ENCODE data around the gene FPR1.

FPR1 gene

GRCh38 chr19:51706296-51706695 lies 45.4 kb downstream of the FPR1 start:
- no peak for DNase-seq (ENCODE audit: low read depth in 2 of 2)

GRCh38 chr19:51704626-51705025 lies 47.1 kb downstream of the FPR1 start:
- DNase-seq (ENCODE audit: low read depth in 2 of 2) = no peak

DNA sequence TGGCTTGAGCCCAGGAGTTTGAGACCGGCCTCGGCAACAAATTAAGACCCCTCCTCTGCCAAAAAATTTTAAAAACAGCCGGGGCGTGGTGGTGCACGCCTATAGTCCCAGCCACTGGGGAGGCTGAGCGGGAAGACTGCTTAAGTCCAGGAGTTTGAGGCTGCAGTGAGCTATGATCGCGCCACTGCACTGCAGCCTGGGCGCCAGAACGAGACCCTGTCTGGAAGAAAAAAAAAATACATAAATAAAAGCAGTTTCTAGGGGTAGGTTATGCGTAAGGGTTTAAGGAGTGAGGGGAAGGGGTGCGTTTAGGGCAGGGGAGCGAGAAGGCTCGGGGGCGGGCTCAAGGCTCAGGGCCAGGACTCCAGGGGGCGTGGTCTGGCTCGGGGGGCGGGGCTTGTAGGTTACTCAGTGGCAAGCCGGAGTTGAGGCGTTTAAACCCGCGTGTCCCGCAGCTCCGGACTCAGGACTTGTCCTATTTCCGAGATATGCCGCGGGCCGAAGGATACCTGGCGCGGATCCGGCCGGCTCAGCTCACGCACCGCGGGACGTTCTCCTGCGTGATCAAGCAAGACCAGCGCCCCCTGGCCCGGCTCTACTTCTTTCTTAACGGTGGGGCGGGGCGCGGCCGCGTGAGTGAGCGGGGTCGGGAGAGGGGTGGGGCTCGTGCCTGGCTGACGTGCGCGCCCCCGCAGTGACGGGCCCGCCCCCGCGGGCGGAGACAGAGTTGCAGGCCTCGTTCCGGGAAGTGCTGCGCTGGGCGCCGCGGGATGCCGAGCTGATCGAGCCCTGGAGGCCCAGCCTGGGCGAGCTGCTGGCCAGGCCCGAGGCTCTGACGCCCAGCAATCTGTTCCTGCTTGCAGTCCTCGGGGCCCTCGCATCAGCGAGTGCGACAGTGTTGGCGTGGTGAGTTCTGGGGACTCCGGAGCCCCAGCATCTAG lies 47.8 kb downstream of the FPR1 start:
- peak; percentile 92 to 94 for DNase-seq (ENCODE audit: low read depth in 2 of 2)

- DNase-seq (ENCODE audit: low read depth in 2 of 2) = no peak
These were observed 48.7 kb downstream of the FPR1 start for GRCh38 chr19:51702825-51703574.

GRCh38 chr19:51702103-51702824 lies 49.4 kb downstream of the FPR1 start:
- no peak for DNase-seq (ENCODE audit: low read depth in 2 of 2)

GRCh38 chr19:51701468-51702100 lies 50.1 kb downstream of the FPR1 start:
- DNase-seq (ENCODE audit: low read depth in 2 of 2) = no peak

DNA sequence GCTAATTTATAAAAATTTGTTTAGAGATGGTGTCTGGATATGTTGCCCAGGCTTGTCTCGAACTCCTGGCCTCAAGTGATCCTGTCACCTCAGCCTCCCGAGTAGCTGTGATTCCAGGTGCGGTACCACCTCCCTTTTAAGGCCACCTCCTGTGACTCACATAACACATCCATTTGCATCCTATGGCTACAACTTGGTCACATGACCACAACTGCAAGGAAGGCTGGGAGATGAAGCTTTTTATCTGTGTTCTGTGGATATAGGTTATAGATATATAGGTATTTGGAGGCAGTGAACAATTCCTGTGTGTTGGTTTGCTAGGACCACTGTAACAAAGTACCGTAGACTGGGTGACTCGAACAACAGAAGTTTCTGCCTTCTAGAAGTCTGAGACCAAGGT lies 52.5 kb downstream of the FPR1 start:
- DNase-seq (ENCODE audit: low read depth in 2 of 2) = no peak

- DNase-seq (ENCODE audit: low read depth in 2 of 2) = no peak
These were observed 53.4 kb downstream of the FPR1 start for GRCh38 chr19:51698296-51698695.

DNA sequence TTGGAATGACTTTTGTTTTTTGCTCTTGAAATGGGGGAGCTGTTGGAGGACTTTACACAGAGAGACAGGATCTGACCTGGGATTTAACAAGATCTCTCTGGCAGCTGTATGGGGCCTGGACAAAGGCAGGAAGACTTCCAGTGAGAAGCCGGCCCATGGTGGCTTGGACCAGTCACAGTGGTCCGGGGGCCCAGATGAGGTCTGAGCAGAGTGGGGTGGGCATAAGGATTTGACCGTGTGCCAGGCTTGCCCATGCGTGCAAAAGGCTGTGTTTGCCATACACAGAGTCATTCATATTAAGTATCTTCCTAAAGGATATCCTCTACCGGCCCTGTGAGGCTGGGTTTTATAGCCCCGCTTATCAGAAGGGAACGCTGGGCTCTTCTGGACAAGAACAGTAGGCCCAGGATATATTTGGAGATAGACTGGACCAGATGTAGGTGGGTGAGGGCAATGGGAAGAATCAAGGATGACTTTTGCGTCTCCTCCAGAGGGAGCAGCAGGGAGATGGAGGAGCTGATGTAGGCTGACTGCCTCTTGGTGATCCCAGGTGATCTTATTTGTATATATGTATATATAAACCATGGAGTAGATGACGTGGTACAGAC lies 54.4 kb downstream of the FPR1 start:
- DNase-seq (ENCODE audit: low read depth in 2 of 2) = no peak

- no peak for DNase-seq (ENCODE audit: low read depth in 2 of 2)
These were observed 55.1 kb downstream of the FPR1 start for GRCh38 chr19:51696606-51697005.
